Smooth muscle cell (in vitro differentiated cells): ENCODE measurements around the gene WDR4. TPM values are rescaled to one million over a fixed set of nuclear protein-coding genes. Genes with fewer than 3 reads are reported as not detected.
"Not testable (repeated sequence)": the region's sequence is repeated elsewhere in the genome, so short reads cannot be mapped to it uniquely, and the experiment has no call there.

Experiments used
- DNase-seq: peaks from one replicate; lab custom pipeline; 2025; ENCODE audit not compliant: unreplicated experiment; lab: John Stamatoyannopoulos, UW
- H2AFZ ChIP-seq: fragments of 200-600 bp; sonication (generic); 2 replicates; pipeline ENCODE4 v1.6.0; 2016; ENCODE audit warnings: antibody characterized with exemption, low read depth, mild to moderate bottlenecking
- H3F3A ChIP-seq: fragments of 200-600 bp; sonication (generic); 2 replicates; pipeline ENCODE4 v1.6.0; 2017; ENCODE audit warnings: antibody characterized with exemption, low read depth
- H3K27ac ChIP-seq: fragments of 200-600 bp; sonication (generic); 2 replicates; pipeline ENCODE4 v1.5.1; 2016; ENCODE audit warnings: low read depth, mild to moderate bottlenecking
- H3K27me3 ChIP-seq: fragments of 200-600 bp; sonication (generic); 2 replicates; pipeline ENCODE4 v1.6.1; 2016; ENCODE audit warnings: low read depth, mild to moderate bottlenecking
- H3K36me3 ChIP-seq: fragments of 200-600 bp; sonication (generic); 2 replicates; pipeline ENCODE4 v1.5.1; 2016; ENCODE audit warnings: low read depth
- H3K4me1 ChIP-seq: fragments of 200-600 bp; sonication (generic); 2 replicates; pipeline ENCODE4 v1.5.1; 2016; ENCODE audit warnings: low read depth
- H3K4me2 ChIP-seq: fragments of 200-600 bp; sonication (generic); 2 replicates; pipeline ENCODE4 v1.6.0; 2016; ENCODE audit warnings: mild to moderate bottlenecking
- H3K4me3 ChIP-seq: fragments of 200-600 bp; sonication (generic); 2 replicates; pipeline ENCODE4 v1.5.1; 2016; ENCODE audit warnings: mild to moderate bottlenecking
- H3K79me2 ChIP-seq: fragments of 200-600 bp; sonication (generic); 2 replicates; pipeline ENCODE4 v1.6.0; 2016; ENCODE audit warnings: low read depth, mild to moderate bottlenecking
- H3K9ac ChIP-seq: fragments of 200-600 bp; sonication (generic); 2 replicates; pipeline ENCODE4 v1.6.0; 2016; ENCODE audit warnings: low read depth
- H3K9me3 ChIP-seq: fragments of 200-600 bp; sonication (generic); replicated peaks from 2 replicates; pipeline ENCODE4 v1.5.1; 2016; ENCODE audit warnings: low read depth
- H4K20me1 ChIP-seq: fragments of 200-600 bp; sonication (generic); 2 replicates; pipeline ENCODE4 v1.6.0; 2016; ENCODE audit warnings: low read depth
- WGBS: methylation state at CpG from one replicate; pipeline ENCODE4 v1.1.7; 2016; ENCODE audit warnings: low lambda C conversion rate; 5-methylcytosine and 5-hydroxymethylcytosine counted together
- polyA plus RNA-seq: library from polyadenylated mRNA; unstranded; fragments of >200 nt; fragmentation: Nextera tagmentation; extraction: Ambion mirVana; gene quantifications from 2 replicates; pipeline ENCODE4 v1.2.1, GENCODE V29; 2016
- total RNA-seq: library from RNA; depleted of rRNA; stranded (reverse); fragments of >200 nt; gene quantifications from 2 replicates; pipeline ENCODE4 v1.2.3, GENCODE V29; 2014
- TF ChIP-seq, protein P1 (sequence below): fragments of 200-600 bp; sonication (generic); IDR thresholded peaks from 2 replicates; pipeline ENCODE4 v1.5.1; 2017; ENCODE audit warnings: borderline replicate concordance, mild to moderate bottlenecking, antibody characterized with exemption; ENCODE audit not compliant: insufficient read depth, poor library complexity, severe bottlenecking

The WDR4 gene
- total RNA-seq (2.6 and 5.1 TPM in 2 replicates), polyA plus RNA-seq (5.1 and 6.2 TPM in 2 replicates)

GRCh38 chr21:42878993-42879787 lies at the start of gene WDR4:
Gene WDR4, minus strand, starts transcription at chr21:42879539. Its CDS starts 44 bp downstream, at chr21:42879495.
- TF ChIP-seq, protein P1, sequence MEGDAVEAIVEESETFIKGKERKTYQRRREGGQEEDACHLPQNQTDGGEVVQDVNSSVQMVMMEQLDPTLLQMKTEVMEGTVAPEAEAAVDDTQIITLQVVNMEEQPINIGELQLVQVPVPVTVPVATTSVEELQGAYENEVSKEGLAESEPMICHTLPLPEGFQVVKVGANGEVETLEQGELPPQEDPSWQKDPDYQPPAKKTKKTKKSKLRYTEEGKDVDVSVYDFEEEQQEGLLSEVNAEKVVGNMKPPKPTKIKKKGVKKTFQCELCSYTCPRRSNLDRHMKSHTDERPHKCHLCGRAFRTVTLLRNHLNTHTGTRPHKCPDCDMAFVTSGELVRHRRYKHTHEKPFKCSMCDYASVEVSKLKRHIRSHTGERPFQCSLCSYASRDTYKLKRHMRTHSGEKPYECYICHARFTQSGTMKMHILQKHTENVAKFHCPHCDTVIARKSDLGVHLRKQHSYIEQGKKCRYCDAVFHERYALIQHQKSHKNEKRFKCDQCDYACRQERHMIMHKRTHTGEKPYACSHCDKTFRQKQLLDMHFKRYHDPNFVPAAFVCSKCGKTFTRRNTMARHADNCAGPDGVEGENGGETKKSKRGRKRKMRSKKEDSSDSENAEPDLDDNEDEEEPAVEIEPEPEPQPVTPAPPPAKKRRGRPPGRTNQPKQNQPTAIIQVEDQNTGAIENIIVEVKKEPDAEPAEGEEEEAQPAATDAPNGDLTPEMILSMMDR: no peak
- Histone ChIP-seq H3K79me2 (peaks cover 26% of the 10 kb centered on the region), H3F3A (no peaks in the 10 kb centered on the region), H3K36me3 (peaks cover 4% of the 10 kb centered on the region), H3K4me2 (peak within 1 kb of the TSS; percentile 95), H3K9me3 (no peaks in the 10 kb centered on the region), H3K27ac (peak within 1 kb of the TSS; percentile 85), H3K4me3 (peak within 1 kb of the TSS; percentile 90), H4K20me1 (no peaks in the 10 kb centered on the region), H2AFZ (peak within 1 kb of the TSS; percentile 87), H3K4me1 (peaks cover 10% of the 10 kb centered on the region), H3K9ac (peak within 1 kb of the TSS; percentile 89), H3K27me3 (no peaks in the 10 kb centered on the region)
- DNase-seq: peak; percentile 92
- WGBS: 1% methylated on average over 67 of the region's 80 CpGs

DNA sequence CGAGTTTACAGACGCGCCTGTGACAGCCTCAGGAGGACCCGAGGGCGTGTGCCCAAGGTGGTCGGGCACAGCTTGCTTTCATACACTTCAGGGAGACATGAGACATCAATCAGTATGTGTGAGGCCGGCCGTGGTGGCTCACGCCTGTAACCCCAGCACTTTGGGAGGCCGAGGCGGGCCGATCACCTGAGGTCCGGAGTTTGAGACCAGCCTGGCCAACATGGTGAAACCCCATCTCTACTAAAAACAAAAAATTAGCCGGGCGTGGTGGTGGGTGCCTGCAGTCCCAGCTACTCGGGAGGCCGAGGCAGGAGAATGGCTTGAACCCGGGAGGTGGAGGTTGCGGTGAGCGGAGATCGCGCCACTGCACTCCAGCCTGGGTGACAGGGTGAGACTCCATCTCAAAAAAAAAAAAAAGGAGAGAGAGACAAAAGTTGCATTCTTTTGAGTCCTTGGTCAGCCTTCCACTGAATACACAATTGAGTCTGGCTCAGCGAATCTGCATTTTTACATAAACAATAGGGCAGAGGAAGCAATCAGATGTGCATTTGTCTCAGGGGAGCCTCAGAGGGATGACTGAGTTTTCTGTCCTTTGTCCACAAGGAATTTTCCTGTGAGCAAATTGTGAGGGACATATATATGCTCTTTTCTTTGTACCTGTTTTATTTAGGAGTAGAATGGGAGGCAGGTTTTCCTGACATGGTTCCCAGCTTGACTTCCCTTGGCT lies 48.3 kb upstream of the WDR4 start:
- not testable (repeated sequence) for H3K4me1 ChIP-seq, H3K4me3 ChIP-seq, H3K4me2 ChIP-seq, H3K36me3 ChIP-seq, H4K20me1 ChIP-seq, H3K27me3 ChIP-seq, H2AFZ ChIP-seq, DNase-seq, H3K9me3 ChIP-seq, H3K79me2 ChIP-seq, H3F3A ChIP-seq, H3K9ac ChIP-seq
- 87% methylated on average over 20 of the region's 23 CpGs for WGBS
- H3K27ac ChIP-seq: peak overlapping the region; percentile 27

GRCh38 chr21:42925114-42925926 lies 46.0 kb upstream of the WDR4 start, which contains the start of gene ERVH48-1:
Gene ERVH48-1, minus strand, starts transcription at chr21:42925630. Its CDS starts 6,624 bp downstream, at chr21:42919006.
- Histone ChIP-seq H3K4me1 (peaks cover 6% of the 10 kb centered on the region), H3K4me2 (peak within 1 kb of the TSS; percentile 75), H3K9ac (no peak within 1 kb of the TSS), H4K20me1 (no peaks in the 10 kb centered on the region), H2AFZ (no peak within 1 kb of the TSS), H3F3A (no peaks in the 10 kb centered on the region), H3K27me3 (no peaks in the 10 kb centered on the region), H3K9me3 (no peaks in the 10 kb centered on the region), H3K4me3 (no peak within 1 kb of the TSS), H3K36me3 (no peaks in the 10 kb centered on the region), H3K79me2 (no peaks in the 10 kb centered on the region), H3K27ac (peak within 1 kb of the TSS; percentile 17)
- TF ChIP-seq, protein P1: no peak
- 66% methylated on average over 29 of the region's 29 CpGs for WGBS
- no peak for DNase-seq

DNA sequence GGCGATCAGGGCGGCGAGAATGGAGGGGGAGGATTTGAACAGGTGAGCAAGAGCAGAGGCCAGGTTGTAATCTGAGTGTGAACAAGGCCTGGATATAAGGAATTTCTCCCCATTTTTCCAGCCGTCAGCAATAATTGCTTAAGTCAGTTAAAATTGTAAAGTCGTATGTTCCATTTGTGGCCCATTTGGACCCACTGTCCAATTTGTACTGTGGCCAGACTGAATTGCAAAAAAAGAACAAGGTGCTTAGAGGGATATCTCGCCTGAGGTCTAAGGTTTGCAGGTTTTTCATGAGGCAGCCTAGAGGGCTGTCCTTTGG lies 45.1 kb upstream of the WDR4 start:
- DNase-seq: no peak
- WGBS: 52% methylated on average over 6 of the region's 6 CpGs
- no peak overlapping the region for H2AFZ ChIP-seq
- TF ChIP-seq, protein P1: no peak
- peak overlapping the region; percentile 75 for H3K4me2 ChIP-seq
- H3K27ac ChIP-seq: no peak overlapping the region
- H3K27me3 ChIP-seq: no peaks in the 10 kb centered on the region
- no peaks in the 10 kb centered on the region for H3F3A ChIP-seq
- no peak overlapping the region for H3K9ac ChIP-seq
- H3K36me3 ChIP-seq: no peaks in the 10 kb centered on the region
- peak overlapping the region; percentile 20 for H3K4me3 ChIP-seq
- H3K4me1 ChIP-seq: peaks cover 6% of the 10 kb centered on the region
- H3K79me2 ChIP-seq: no peaks in the 10 kb centered on the region
- no peaks in the 10 kb centered on the region for H3K9me3 ChIP-seq
- no peaks in the 10 kb centered on the region for H4K20me1 ChIP-seq
